ENCODE measurements around the gene GRIA4.
"Not testable (repeated sequence)": the region's sequence is repeated elsewhere in the genome, so short reads cannot be mapped to it uniquely, and the experiment has no call there.

The GRIA4 gene

DNA sequence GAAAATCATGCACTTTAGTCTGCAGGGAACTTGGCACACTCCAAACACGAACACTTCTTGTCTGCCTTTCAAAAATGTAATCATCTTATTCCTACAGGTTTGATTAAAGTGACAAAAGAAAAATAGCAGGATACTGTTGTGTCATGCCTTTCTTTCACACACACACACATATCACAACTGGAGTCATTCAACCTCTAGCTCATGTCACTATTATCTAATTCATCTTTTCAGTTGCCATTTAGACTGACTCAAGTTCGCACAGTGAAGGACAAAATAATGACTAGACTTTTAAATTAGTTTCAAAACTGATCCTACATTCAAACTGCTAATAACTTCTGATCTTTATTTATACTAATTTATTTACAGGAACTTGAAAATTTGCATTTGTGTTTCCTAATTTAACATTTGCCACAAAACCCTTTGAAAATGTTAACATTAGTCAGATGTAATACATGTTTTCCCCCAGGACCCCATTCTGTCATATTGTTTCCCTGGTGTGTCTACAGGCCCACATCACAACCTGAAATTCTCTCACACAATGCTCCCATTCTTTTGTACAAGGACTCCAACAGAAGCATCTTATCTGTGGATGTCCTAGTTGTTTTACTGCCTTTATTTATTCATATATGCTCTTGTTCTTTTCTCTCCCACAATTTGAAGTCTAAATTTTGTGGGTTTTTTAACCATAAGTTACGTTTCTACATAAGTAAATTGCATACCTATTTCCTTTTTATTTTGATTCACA lies 171.1 kb downstream of the GRIA4 start:
- H2AFZ ChIP-seq (ENCODE audit: low read length) = no peak overlapping the region
- no peaks in the 10 kb centered on the region for H3F3A ChIP-seq (ENCODE audit: low read depth)
- H3K4me3 ChIP-seq (ENCODE audit: low read length, poor library complexity, severe bottlenecking) = no peak overlapping the region
- H3K9me3 ChIP-seq (ENCODE audit: insufficient read depth, low read depth, low read length) = no peaks in the 10 kb centered on the region
- TF ChIP-seq EZH2phosphoT487 (IDR thresholded peaks at IDR 0.05; ENCODE audit: borderline replicate concordance) = no peak
- TF ChIP-seq, protein P1, sequence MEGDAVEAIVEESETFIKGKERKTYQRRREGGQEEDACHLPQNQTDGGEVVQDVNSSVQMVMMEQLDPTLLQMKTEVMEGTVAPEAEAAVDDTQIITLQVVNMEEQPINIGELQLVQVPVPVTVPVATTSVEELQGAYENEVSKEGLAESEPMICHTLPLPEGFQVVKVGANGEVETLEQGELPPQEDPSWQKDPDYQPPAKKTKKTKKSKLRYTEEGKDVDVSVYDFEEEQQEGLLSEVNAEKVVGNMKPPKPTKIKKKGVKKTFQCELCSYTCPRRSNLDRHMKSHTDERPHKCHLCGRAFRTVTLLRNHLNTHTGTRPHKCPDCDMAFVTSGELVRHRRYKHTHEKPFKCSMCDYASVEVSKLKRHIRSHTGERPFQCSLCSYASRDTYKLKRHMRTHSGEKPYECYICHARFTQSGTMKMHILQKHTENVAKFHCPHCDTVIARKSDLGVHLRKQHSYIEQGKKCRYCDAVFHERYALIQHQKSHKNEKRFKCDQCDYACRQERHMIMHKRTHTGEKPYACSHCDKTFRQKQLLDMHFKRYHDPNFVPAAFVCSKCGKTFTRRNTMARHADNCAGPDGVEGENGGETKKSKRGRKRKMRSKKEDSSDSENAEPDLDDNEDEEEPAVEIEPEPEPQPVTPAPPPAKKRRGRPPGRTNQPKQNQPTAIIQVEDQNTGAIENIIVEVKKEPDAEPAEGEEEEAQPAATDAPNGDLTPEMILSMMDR (conservative IDR thresholded peaks at IDR 0.05; ENCODE audit: low read length) = no peak
- no peaks in the 10 kb centered on the region for H3K27me3 ChIP-seq (ENCODE audit: insufficient read depth, low read length, poor library complexity, severe bottlenecking)
- H3K36me3 ChIP-seq (ENCODE audit: insufficient read depth, low read length) = no peaks in the 10 kb centered on the region
- no peak overlapping the region for H3K4me2 ChIP-seq (ENCODE audit: low read depth, low read length, poor library complexity, severe bottlenecking)
- no peaks in the 10 kb centered on the region for H4K20me1 ChIP-seq (ENCODE audit: insufficient read depth, low read length, poor library complexity, severe bottlenecking)
- H3K9me2 ChIP-seq (replicated peaks; ENCODE audit: low read depth, low read length) = no peaks in the 10 kb centered on the region
- H3K79me2 ChIP-seq (ENCODE audit: insufficient read depth, low read length) = no peaks in the 10 kb centered on the region
- H3K4me1 ChIP-seq (ENCODE audit: insufficient read depth, low read length, poor library complexity, severe bottlenecking) = no peaks in the 10 kb centered on the region
- H3K9ac ChIP-seq (ENCODE audit: low read depth, low read length, poor library complexity, severe bottlenecking) = no peak overlapping the region

DNA sequence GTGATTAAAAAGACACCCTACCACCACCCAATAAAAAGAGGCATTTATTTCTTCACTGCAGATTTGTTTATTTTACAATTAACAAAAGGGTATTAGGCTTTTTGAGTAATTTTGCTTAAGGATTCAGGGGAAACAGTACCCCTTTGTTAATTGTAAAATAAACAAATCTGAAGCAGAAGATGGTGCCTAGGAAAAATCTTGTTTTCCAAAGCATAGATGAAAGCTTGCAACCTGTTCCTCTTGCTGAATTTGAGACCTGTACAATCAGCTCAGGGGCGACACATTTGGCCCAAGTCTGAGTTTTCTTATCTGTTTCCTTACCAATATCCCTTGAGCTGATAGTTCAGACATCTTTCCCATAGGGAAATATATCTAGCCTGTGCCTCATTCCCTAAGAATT lies 171.9 kb downstream of the GRIA4 start:
- H2AFZ ChIP-seq (ENCODE audit: low read length) = no peak overlapping the region
- H3K36me3 ChIP-seq (ENCODE audit: insufficient read depth, low read length) = no peaks in the 10 kb centered on the region
- no peaks in the 10 kb centered on the region for H4K20me1 ChIP-seq (ENCODE audit: insufficient read depth, low read length, poor library complexity, severe bottlenecking)
- H3F3A ChIP-seq (ENCODE audit: low read depth) = no peaks in the 10 kb centered on the region
- no peaks in the 10 kb centered on the region for H3K9me2 ChIP-seq (replicated peaks; ENCODE audit: low read depth, low read length)
- TF ChIP-seq EZH2phosphoT487 (IDR thresholded peaks at IDR 0.05; ENCODE audit: borderline replicate concordance) = no peak
- TF ChIP-seq, protein P1 (conservative IDR thresholded peaks at IDR 0.05; ENCODE audit: low read length) = no peak
- H3K4me3 ChIP-seq (ENCODE audit: low read length, poor library complexity, severe bottlenecking) = no peak overlapping the region
- H3K9ac ChIP-seq (ENCODE audit: low read depth, low read length, poor library complexity, severe bottlenecking) = no peak overlapping the region
- no peaks in the 10 kb centered on the region for H3K79me2 ChIP-seq (ENCODE audit: insufficient read depth, low read length)
- no peaks in the 10 kb centered on the region for H3K9me3 ChIP-seq (ENCODE audit: insufficient read depth, low read depth, low read length)
- H3K4me2 ChIP-seq (ENCODE audit: low read depth, low read length, poor library complexity, severe bottlenecking) = no peak overlapping the region
- H3K4me1 ChIP-seq (ENCODE audit: insufficient read depth, low read length, poor library complexity, severe bottlenecking) = no peaks in the 10 kb centered on the region
- no peaks in the 10 kb centered on the region for H3K27me3 ChIP-seq (ENCODE audit: insufficient read depth, low read length, poor library complexity, severe bottlenecking)

DNA sequence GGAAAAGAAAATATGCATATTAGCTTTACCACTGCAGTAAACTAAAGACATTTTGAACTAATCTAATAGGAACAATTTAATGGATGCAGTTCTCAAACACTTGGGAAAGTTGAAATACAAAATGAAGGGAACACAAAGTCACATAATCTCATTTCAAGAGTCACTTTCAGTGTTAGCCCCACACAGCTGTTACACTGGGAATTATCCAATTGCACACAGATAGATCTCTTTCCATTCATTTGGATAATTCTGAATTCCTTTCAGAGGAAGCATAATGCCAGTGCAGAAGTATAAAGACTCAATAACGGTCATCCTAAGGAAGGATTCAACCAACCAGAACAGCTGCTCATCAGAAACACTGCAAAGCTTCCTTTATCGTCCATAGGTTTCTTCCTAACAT lies 173.3 kb downstream of the GRIA4 start:
- no peaks in the 10 kb centered on the region for H3K9me2 ChIP-seq (replicated peaks; ENCODE audit: low read depth, low read length)

DNA sequence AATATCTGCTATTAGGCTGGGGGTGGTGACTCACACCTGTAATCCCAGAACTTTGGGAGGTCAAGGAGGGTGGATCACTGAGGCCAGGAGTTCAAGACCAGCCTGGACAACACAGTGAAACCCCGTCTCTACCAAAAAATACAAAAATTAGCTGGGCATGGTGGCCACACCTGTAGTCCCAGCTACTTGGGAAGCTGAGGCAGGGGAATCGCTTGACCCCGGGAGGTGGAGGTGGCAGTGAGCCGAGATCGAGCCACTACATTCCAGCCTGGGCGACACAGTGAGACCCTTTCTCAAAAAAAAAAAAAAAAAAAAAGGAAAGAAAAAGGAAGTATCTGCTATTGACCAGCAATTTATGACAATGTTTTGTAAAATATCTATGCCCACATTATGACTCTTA lies 176.0 kb downstream of the GRIA4 start:
- not testable (repeated sequence) for H3K9me2 ChIP-seq (replicated peaks; ENCODE audit: low read depth, low read length); H2AFZ ChIP-seq (ENCODE audit: low read length); H3K79me2 ChIP-seq (ENCODE audit: insufficient read depth, low read length); H3K4me3 ChIP-seq (ENCODE audit: low read length, poor library complexity, severe bottlenecking); H3K4me1 ChIP-seq (ENCODE audit: insufficient read depth, low read length, poor library complexity, severe bottlenecking); H4K20me1 ChIP-seq (ENCODE audit: insufficient read depth, low read length, poor library complexity, severe bottlenecking); H3K36me3 ChIP-seq (ENCODE audit: insufficient read depth, low read length); H3K9me3 ChIP-seq (ENCODE audit: insufficient read depth, low read depth, low read length); H3K4me2 ChIP-seq (ENCODE audit: low read depth, low read length, poor library complexity, severe bottlenecking); H3F3A ChIP-seq (ENCODE audit: low read depth); H3K9ac ChIP-seq (ENCODE audit: low read depth, low read length, poor library complexity, severe bottlenecking); H3K27me3 ChIP-seq (ENCODE audit: insufficient read depth, low read length, poor library complexity, severe bottlenecking)

More for the DNA sequence above, 173.3 kb downstream of the GRIA4 start:
- Histone ChIP-seq H3F3A (ENCODE audit: low read depth) (no peaks in the 10 kb centered on the region), H3K27me3 (ENCODE audit: insufficient read depth, low read length, poor library complexity, severe bottlenecking) (no peaks in the 10 kb centered on the region), H3K9ac (ENCODE audit: low read depth, low read length, poor library complexity, severe bottlenecking) (no peak overlapping the region), H3K4me1 (ENCODE audit: insufficient read depth, low read length, poor library complexity, severe bottlenecking) (no peaks in the 10 kb centered on the region), H4K20me1 (ENCODE audit: insufficient read depth, low read length, poor library complexity, severe bottlenecking) (no peaks in the 10 kb centered on the region), H2AFZ (ENCODE audit: low read length) (no peak overlapping the region), H3K4me2 (ENCODE audit: low read depth, low read length, poor library complexity, severe bottlenecking) (no peak overlapping the region), H3K79me2 (ENCODE audit: insufficient read depth, low read length) (no peaks in the 10 kb centered on the region), H3K4me3 (ENCODE audit: low read length, poor library complexity, severe bottlenecking) (no peak overlapping the region), H3K36me3 (ENCODE audit: insufficient read depth, low read length) (no peaks in the 10 kb centered on the region), H3K9me3 (ENCODE audit: insufficient read depth, low read depth, low read length) (no peaks in the 10 kb centered on the region)
- no peak for TF ChIP-seq EZH2phosphoT487 (IDR thresholded peaks at IDR 0.05; ENCODE audit: borderline replicate concordance)

All from Loucy (cell line).